ENCODE results near the gene LAT. TPM values are rescaled to one million over a fixed set of nuclear protein-coding genes. Genes with fewer than 3 reads are reported as not detected.

The LAT gene
- total and polyA plus RNA-seq, 2 of the 13 experiments (the other 11 are each of a cell fraction or from before 2014, with no cell fraction given), result 2.0 to 3.0 TPM

DNA sequence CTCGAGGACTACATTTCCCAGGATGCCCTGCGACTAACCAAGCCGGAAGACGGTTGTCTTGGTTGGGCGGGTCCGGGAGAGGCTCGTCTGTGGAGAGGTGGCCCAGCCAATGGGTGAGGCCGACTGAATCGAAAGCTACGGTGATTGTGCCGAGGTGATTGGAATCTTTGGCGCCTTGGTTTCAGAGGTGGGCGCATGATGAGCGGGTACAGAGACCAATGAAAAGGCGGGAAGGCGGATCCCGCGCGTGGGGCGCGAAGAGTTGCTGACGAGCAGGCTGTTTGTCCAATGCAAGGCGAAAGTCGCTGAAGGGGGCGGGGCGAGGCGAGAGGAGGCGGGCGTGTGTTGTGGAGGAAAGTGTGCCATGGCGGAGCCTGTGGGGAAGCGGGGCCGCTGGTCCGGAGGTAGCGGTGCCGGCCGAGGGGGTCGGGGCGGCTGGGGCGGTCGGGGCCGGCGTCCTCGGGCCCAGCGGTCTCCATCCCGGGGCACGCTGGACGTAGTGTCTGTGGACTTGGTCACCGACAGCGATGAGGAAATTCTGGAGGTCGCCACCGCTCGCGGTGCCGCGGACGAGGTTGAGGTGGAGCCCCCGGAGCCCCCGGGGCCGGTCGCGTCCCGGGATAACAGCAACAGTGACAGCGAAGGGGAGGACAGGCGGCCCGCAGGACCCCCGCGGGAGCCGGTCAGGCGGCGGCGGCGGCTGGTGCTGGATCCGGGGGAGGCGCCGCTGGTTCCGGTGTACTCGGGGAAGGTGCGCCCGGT, 34.0 kb upstream of the LAT start, which contains the start of gene NFATC2IP (continued):
- TF ChIP-seq CENPT (CRISPR knock-in tag; IDR thresholded peaks at IDR 0.05; ENCODE audit: low read depth) (no peak), STAT6 (CRISPR knock-in tag; IDR thresholded peaks at IDR 0.05; ENCODE audit: borderline replicate concordance) (peak; percentile 76; the same call in 1 of the 2 replicates), ZBTB33 (CRISPR knock-in tag; IDR thresholded peaks at IDR 0.05) (no peak), XRCC5 (optimal IDR thresholded peaks at IDR 0.05; ENCODE audit: low read length) (peak; percentile 59), ZNF780A (CRISPR knock-in tag; IDR thresholded peaks at IDR 0.05) (peak; percentile 86; the same call in 1 of the 2 replicates), TBL1XR1 (IDR thresholded peaks at IDR 0.05; ENCODE audit: borderline replicate concordance, low read length, partially characterized antibody) (no peak), TIGD3 (CRISPR knock-in tag; IDR thresholded peaks at IDR 0.05; ENCODE audit: borderline replicate concordance) (no peak), ZNF549 (CRISPR knock-in tag; IDR thresholded peaks at IDR 0.05) (no peak), PTBP1 (IDR thresholded peaks at IDR 0.05; ENCODE audit: low read depth, low read length, poor library complexity, severe bottlenecking) (no peak), XBP1 (CRISPR knock-in tag; IDR thresholded peaks at IDR 0.05) (no peak), DMAP1 (CRISPR knock-in tag; IDR thresholded peaks at IDR 0.05) (0 out of 2 replicates have a peak, but pooled peaks have one; percentile 22), MTA3 (CRISPR knock-in tag; IDR thresholded peaks at IDR 0.05) (no peak), SNRNP70 (IDR thresholded peaks at IDR 0.05; ENCODE audit: low read depth, low read length) (no peak)
- TF ChIP-seq, protein P1, sequence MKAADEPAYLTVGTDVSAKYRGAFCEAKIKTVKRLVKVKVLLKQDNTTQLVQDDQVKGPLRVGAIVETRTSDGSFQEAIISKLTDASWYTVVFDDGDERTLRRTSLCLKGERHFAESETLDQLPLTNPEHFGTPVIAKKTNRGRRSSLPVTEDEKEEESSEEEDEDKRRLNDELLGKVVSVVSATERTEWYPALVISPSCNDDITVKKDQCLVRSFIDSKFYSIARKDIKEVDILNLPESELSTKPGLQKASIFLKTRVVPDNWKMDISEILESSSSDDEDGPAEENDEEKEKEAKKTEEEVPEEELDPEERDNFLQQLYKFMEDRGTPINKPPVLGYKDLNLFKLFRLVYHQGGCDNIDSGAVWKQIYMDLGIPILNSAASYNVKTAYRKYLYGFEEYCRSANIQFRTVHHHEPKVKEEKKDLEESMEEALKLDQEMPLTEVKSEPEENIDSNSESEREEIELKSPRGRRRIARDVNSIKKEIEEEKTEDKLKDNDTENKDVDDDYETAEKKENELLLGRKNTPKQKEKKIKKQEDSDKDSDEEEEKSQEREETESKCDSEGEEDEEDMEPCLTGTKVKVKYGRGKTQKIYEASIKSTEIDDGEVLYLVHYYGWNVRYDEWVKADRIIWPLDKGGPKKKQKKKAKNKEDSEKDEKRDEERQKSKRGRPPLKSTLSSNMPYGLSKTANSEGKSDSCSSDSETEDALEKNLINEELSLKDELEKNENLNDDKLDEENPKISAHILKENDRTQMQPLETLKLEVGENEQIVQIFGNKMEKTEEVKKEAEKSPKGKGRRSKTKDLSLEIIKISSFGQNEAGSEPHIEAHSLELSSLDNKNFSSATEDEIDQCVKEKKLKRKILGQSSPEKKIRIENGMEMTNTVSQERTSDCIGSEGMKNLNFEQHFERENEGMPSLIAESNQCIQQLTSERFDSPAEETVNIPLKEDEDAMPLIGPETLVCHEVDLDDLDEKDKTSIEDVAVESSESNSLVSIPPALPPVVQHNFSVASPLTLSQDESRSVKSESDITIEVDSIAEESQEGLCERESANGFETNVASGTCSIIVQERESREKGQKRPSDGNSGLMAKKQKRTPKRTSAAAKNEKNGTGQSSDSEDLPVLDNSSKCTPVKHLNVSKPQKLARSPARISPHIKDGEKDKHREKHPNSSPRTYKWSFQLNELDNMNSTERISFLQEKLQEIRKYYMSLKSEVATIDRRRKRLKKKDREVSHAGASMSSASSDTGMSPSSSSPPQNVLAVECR (CRISPR knock-in tag; IDR thresholded peaks at IDR 0.05; ENCODE audit: borderline replicate concordance), result peak; percentile 92
- TF ChIP-seq, protein P2, sequence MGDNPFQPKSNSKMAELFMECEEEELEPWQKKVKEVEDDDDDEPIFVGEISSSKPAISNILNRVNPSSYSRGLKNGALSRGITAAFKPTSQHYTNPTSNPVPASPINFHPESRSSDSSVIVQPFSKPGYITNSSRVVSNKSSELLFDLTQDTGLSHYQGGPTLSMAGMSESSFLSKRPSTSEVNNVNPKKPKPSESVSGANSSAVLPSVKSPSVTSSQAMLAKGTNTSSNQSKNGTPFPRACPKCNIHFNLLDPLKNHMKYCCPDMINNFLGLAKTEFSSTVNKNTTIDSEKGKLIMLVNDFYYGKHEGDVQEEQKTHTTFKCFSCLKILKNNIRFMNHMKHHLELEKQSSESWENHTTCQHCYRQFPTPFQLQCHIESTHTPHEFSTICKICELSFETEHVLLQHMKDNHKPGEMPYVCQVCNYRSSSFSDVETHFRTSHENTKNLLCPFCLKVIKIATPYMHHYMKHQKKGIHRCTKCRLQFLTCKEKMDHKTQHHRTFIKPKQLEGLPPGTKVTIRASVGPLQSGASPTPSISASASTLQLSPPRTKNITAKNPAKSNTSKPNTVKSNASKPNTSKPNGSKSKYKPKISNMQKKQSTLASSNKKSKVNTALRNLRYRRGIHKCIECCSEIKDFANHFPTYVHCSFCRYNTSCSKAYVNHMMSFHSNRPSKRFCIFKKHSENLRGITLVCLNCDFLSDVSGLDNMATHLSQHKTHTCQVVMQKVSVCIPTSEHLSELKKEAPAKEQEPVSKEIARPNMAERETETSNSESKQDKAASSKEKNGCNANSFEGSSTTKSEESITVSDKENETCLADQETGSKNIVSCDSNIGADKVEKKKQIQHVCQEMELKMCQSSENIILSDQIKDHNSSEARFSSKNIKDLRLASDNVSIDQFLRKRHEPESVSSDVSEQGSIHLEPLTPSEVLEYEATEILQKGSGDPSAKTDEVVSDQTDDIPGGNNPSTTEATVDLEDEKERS (CRISPR knock-in tag; IDR thresholded peaks at IDR 0.05), result no peak

All from HepG2 (cell line).